B cell (primary cell): ENCODE data around the gene PSTK. TPM values are rescaled to one million over a fixed set of nuclear protein-coding genes. Genes with fewer than 3 reads are reported as not detected.
A peak's percentile ranks its signal among the peaks of the same experiment; 100 is the strongest.

Experiments used
- ATAC-seq: fragments of 200-7000 bp; cut with Tn5 transposase; one replicate; pipeline ENCODE4 v1.10.0; 2021; ENCODE audit warnings: low read depth, mild to moderate bottlenecking, moderate number of reproducible peaks, moderate library complexity
- CTCF ChIA-PET: fragments of 350-600 bp; sonication (Branson Sonifier 250); formaldehyde crosslinking; loops from one replicate; lab custom pipeline; 2021; ENCODE audit warnings: antibody characterized with exemption, inconsistent platforms; lab: Charles Lee
- POLR2A ChIA-PET: fragments of 350-600 bp; sonication (Branson Sonifier 250); formaldehyde crosslinking; loops from one replicate; lab custom pipeline; 2021; ENCODE audit warnings: antibody characterized with exemption; lab: Charles Lee
- DNase-seq: peaks from one replicate; pipeline ENCODE4 v3.0.0; 2013
- H2AFZ ChIP-seq: 2 replicates; pipeline ENCODE4 v1.6.1; 2012; ENCODE audit warnings: mild to moderate bottlenecking, low read depth, low read length; ENCODE audit not compliant: insufficient read depth, poor library complexity, severe bottlenecking
- H3K27ac ChIP-seq, 2 donors: 1 replicate in 1 of 2; 2 replicates in 1 of 2; pipeline ENCODE4 v1.5.1; 2012 to 2013; ENCODE audit warnings: low read length in 2 of 2, mild to moderate bottlenecking in 2 of 2, moderate library complexity in 1 of 2
- H3K27me3 ChIP-seq, 4 experiments: fragments of 200-600 bp in 1 of 4; sonication (generic) in 1 of 4; replicated peaks in 1 of 4; 1 replicate in 2 of 4; 2 replicates in 2 of 4; pipeline versions ENCODE4 v1.6.1 to v1.7.0; 2013 to 2016; ENCODE audit warnings: low read length in 3 of 4, mild to moderate bottlenecking in 2 of 4, mixed read lengths in 1 of 4, moderate library complexity in 1 of 4; ENCODE audit not compliant: insufficient read depth in 4 of 4, control insufficient read depth in 3 of 4; ENCODE audit errors: control extremely low read depth in 1 of 4
- H3K36me3 ChIP-seq, 2 experiments: replicated peaks in 1 of 2; 1 replicate in 1 of 2; 2 replicates in 1 of 2; pipeline versions ENCODE4 v1.6.1 to v1.7.1; 2013; ENCODE audit warnings: low read length in 1 of 2; ENCODE audit not compliant: insufficient read depth in 2 of 2, control insufficient read depth in 1 of 2; ENCODE audit errors: control extremely low read depth in 1 of 2, extremely low read depth in 1 of 2
- H3K4me1 ChIP-seq, 2 donors: fragments of 200-600 bp in 1 of 2; sonication (generic) in 1 of 2; 1 replicate in 1 of 2; 2 replicates in 1 of 2; pipeline versions ENCODE4 v1.5.1 to v1.6.1; 2013 to 2017; ENCODE audit warnings: low read length in 2 of 2; ENCODE audit not compliant: control insufficient read depth in 2 of 2, insufficient read depth in 2 of 2
- H3K4me2 ChIP-seq: replicated peaks from 2 replicates; pipeline ENCODE3; 2012; ENCODE audit warnings: mild to moderate bottlenecking, low read depth, low read length; ENCODE audit not compliant: poor library complexity, severe bottlenecking
- H3K4me3 ChIP-seq, 5 experiments: fragments of 200-600 bp in 1 of 5; sonication (generic) in 1 of 5; 1 replicate in 3 of 5; 2 replicates in 2 of 5; pipeline versions ENCODE4 v1.5.1 to v1.7.0; 2011 to 2016; ENCODE audit warnings: low read length in 4 of 5, mild to moderate bottlenecking in 4 of 5, low read depth in 2 of 5, control low read depth in 1 of 5, moderate library complexity in 1 of 5; ENCODE audit not compliant: insufficient read depth in 1 of 5; ENCODE audit errors: control extremely low read depth in 1 of 5, extremely low read depth in 1 of 5
- H3K79me2 ChIP-seq: fragments of 200-600 bp; sonication (generic); one replicate; pipeline ENCODE4 v1.6.0; 2016; ENCODE audit warnings: low read length; ENCODE audit not compliant: control insufficient read depth, insufficient read depth
- H3K9ac ChIP-seq: fragments of 200-600 bp; sonication (generic); 2 replicates; pipeline ENCODE4 v1.6.1; 2017; ENCODE audit warnings: mild to moderate bottlenecking, low read length, moderate library complexity
- H3K9me3 ChIP-seq, 3 donors: one replicate each; pipeline versions ENCODE4 v1.6.1 to v1.7.1; 2013; ENCODE audit warnings: low read length in 2 of 3; ENCODE audit not compliant: control insufficient read depth in 2 of 3, insufficient read depth in 1 of 3; ENCODE audit errors: control extremely low read depth in 1 of 3
- H4K20me1 ChIP-seq: 2 replicates; pipeline ENCODE4 v1.6.0; 2012; ENCODE audit warnings: mild to moderate bottlenecking, low read length; ENCODE audit not compliant: insufficient read depth, control insufficient read depth, poor library complexity, severe bottlenecking
- H3K27ac Mint-ChIP-seq: one replicate; pipeline ENCODE4 v1.8.0; 2021; ENCODE audit warnings: mixed read lengths
- H3K27me3 Mint-ChIP-seq: one replicate; pipeline ENCODE4 v1.8.0; 2021; ENCODE audit warnings: mixed read lengths
- H3K4me1 Mint-ChIP-seq: one replicate; pipeline ENCODE4 v1.8.0; 2021; ENCODE audit warnings: mixed read lengths
- H3K4me3 Mint-ChIP-seq: one replicate; pipeline ENCODE4 v1.8.0; 2021; ENCODE audit warnings: mixed read lengths
- H3K9me3 Mint-ChIP-seq: one replicate; pipeline ENCODE4 v1.8.0; 2022; ENCODE audit warnings: mixed read lengths; ENCODE audit not compliant: insufficient read depth
- CTCF ChIP-seq: fragments of 200-600 bp; IDR thresholded peaks from one replicate; pipeline ENCODE4 v1.8.0; 2022; ENCODE audit warnings: antibody characterized with exemption, mild to moderate bottlenecking
- EZH2 ChIP-seq: IDR thresholded peaks from 2 replicates; pipeline ENCODE4 v1.6.1; 2012; ENCODE audit warnings: borderline replicate concordance, low read depth, mild to moderate bottlenecking, moderate library complexity, low read length; ENCODE audit not compliant: insufficient read depth, poor library complexity, severe bottlenecking
- WGBS: methylation state at CpG from one replicate; pipeline ENCODE4 v1.1.5; 2013; ENCODE audit warnings: missing lambda C conversion rate; ENCODE audit not compliant: insufficient coverage; 5-methylcytosine and 5-hydroxymethylcytosine counted together
- intact Hi-C: fragments of 100-400 bp; cut with micrococcal nuclease; formaldehyde crosslinking; loops from one replicate; pipeline ENCODE4 v1.10.0; 2022
- polyA plus RNA-seq: library from polyadenylated mRNA; depleted of rRNA; stranded (reverse); fragments of >200 nt; gene quantifications from 2 replicates; pipeline ENCODE4 v1.2.3, GENCODE V29; 2012
- total RNA-seq, 2 donors: library from RNA; stranded (reverse); fragments of 120-200 nt in 1 of 2; gene quantifications; 1 replicate in 1 of 2; 2 replicates in 1 of 2; pipeline versions ENCODE4 v1.2.3 to v1.2.4, GENCODE V29; 2013 to 2022

PSTK gene
- total and polyA plus RNA-seq, 2 donors (not counting 1 experiment from before 2014, with no cell fraction given): 4.2 to 8.5 TPM

- peaks cover 10 to 15% of the 10 kb centered on the region in 2 donors for H3K4me1 ChIP-seq
- peaks cover 14% of the 10 kb centered on the region for H3K4me1 Mint-ChIP-seq
- peak overlapping the region; percentile 79 for H3K4me2 ChIP-seq
- intact Hi-C loops: no loop called here
- POLR2A ChIA-PET: interaction anchor here (1.1 to 1.4 kb wide), 3 partner anchors 27 to 173 kb away, joined by 3 to 7 read pairs (median 4); partner anchors contain the start of genes ACADSB, BUB3 and IKZF5
- H2AFZ ChIP-seq: peak overlapping the region; percentile 40
- CTCF ChIA-PET: interaction anchor here (2.0 to 3.5 kb wide), 4 partner anchors 26 to 173 kb away, joined by 7 to 26 read pairs (median 13); partner anchors contain the start of genes ACADSB, BUB3, C10orf88 and IKZF5
- no peak for ATAC-seq
- H3K79me2 ChIP-seq: no peaks in the 10 kb centered on the region
- no peaks in the 10 kb centered on the region for H3K9me3 ChIP-seq
- H3K9me3 Mint-ChIP-seq: no peaks in the 10 kb centered on the region
- H4K20me1 ChIP-seq: no peaks in the 10 kb centered on the region
- H3K4me3 Mint-ChIP-seq: peak overlapping the region; percentile 97
- H3K27ac Mint-ChIP-seq: peak overlapping the region; percentile 99
- H3K27me3 Mint-ChIP-seq: peaks cover 5% of the 10 kb centered on the region
- WGBS: no CpG with 5 or more reads among the region's 4 CpGs
- peak; percentile 33 for DNase-seq
- peaks cover 0 to 4% of the 10 kb centered on the region in 2 experiments for H3K36me3 ChIP-seq
- peak overlapping the region; percentile 76 for H3K9ac ChIP-seq
- H3K27ac ChIP-seq: peak overlapping the region in 1 of 2 donors; percentile 31
- H3K4me3 ChIP-seq: peak overlapping the region; percentile 55 to 86 (median 64)
- H3K27me3 ChIP-seq: no peaks in the 10 kb centered on the region
- no peak for TF ChIP-seq EZH2
These were observed 864 bp downstream of the PSTK start for GRCh38 chr10:122981066-122981464.

- Histone ChIP-seq H3K79me2 (no peaks in the 10 kb centered on the region), H3K36me3 (peaks cover 0 to 4% of the 10 kb centered on the region in 2 experiments), H4K20me1 (no peaks in the 10 kb centered on the region), H3K9ac (no peak overlapping the region), H3K27me3 (no peaks in the 10 kb centered on the region), H3K9me3 (no peaks in the 10 kb centered on the region), H3K27ac (no peak overlapping the region), H3K4me1 (peaks cover 10 to 15% of the 10 kb centered on the region in 2 donors), H3K4me3 (no peak overlapping the region), H2AFZ (no peak overlapping the region), H3K4me2 (no peak overlapping the region)
- intact Hi-C loops: no loop called here
- Mint-ChIP-seq H3K27me3 (no peaks in the 10 kb centered on the region), H3K4me1 (peaks cover 14% of the 10 kb centered on the region), H3K4me3 (no peak overlapping the region), H3K27ac (no peak overlapping the region), H3K9me3 (no peaks in the 10 kb centered on the region)
- ATAC-seq (no peak), DNase-seq (no peak)
- TF ChIP-seq EZH2 (no peak), CTCF (no peak)
- POLR2A ChIA-PET: no interaction called here
- CTCF ChIA-PET: interaction anchor here (1.1 to 1.3 kb wide), 2 partner anchors 15 to 21 kb away, joined by 3 to 4 read pairs; no protein-coding TSS in a partner anchor
- WGBS: 97% methylated on average over 6 of the region's 6 CpGs
These were observed 3.7 kb downstream of the PSTK start for GRCh38 chr10:122983898-122984297.
